Measurements from ENCODE around the gene COL27A1.

GRCh38 chr9:114357911-114358328 lies 202.6 kb downstream of the COL27A1 start:
- no peak for TF ChIP-seq CTCF (IDR thresholded peaks at IDR 0.05; ENCODE audit: low read length)
- TF ChIP-seq EZH2 (IDR thresholded peaks at IDR 0.05; ENCODE audit: borderline replicate concordance, low read length) = no peak

Measured in OCI-LY1 (cell line).